PC-3 (cell line): ENCODE data around the gene ZCCHC14.

ENCODE experiments used
- EZH2 ChIP-seq: fragments of 300-600 bp; sonication (generic); IDR thresholded peaks from one replicate; pipeline ENCODE4 v1.6.1; 2017; ENCODE audit warnings: antibody characterized with exemption, mild to moderate bottlenecking, low read length; ENCODE audit not compliant: unreplicated experiment
- EZH2phosphoT487 ChIP-seq: fragments of 300-600 bp; sonication (generic); IDR thresholded peaks from 2 replicates; pipeline ENCODE4 v1.6.1; 2018; ENCODE audit warnings: mild to moderate bottlenecking, antibody characterized with exemption, low read length, borderline replicate concordance
- TF ChIP-seq, protein P1 (sequence below): fragments of 300-600 bp; sonication (generic); conservative IDR thresholded peaks from 2 replicates; pipeline ENCODE4 v1.5.1; 2017; ENCODE audit warnings: antibody characterized with exemption, low read depth, mild to moderate bottlenecking, low read length

DNA sequence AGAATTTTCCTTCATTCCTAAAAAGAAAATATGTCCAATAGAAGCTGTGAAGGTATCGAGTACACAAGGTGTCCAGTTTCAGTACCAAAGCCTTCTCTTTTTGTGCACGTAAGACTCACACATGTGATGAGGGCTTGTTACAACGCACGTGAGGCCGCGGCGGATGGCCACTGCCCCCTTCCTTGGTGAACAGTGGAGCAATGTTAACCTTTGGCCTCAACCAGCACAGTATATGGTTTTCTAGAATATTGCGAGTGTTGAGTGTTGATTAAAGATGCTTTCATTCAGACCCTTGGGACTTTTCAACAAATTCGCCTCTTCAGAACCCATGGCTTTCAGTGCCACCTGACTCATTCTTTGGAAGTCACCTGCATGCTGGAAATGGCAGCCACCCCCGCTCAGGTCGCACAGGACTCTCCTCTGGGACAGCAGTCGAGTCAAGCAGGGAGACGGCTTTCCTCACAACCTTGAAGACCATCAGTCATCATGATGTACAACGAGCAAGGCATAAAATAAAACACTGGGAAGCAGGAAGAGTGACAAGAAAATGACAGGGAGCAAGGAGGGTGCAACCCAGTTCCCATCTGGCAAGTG is 86.2 kb downstream of the ZCCHC14 start:
- TF ChIP-seq, protein P1, sequence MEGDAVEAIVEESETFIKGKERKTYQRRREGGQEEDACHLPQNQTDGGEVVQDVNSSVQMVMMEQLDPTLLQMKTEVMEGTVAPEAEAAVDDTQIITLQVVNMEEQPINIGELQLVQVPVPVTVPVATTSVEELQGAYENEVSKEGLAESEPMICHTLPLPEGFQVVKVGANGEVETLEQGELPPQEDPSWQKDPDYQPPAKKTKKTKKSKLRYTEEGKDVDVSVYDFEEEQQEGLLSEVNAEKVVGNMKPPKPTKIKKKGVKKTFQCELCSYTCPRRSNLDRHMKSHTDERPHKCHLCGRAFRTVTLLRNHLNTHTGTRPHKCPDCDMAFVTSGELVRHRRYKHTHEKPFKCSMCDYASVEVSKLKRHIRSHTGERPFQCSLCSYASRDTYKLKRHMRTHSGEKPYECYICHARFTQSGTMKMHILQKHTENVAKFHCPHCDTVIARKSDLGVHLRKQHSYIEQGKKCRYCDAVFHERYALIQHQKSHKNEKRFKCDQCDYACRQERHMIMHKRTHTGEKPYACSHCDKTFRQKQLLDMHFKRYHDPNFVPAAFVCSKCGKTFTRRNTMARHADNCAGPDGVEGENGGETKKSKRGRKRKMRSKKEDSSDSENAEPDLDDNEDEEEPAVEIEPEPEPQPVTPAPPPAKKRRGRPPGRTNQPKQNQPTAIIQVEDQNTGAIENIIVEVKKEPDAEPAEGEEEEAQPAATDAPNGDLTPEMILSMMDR, result no peak
- no peak for TF ChIP-seq EZH2
- TF ChIP-seq EZH2phosphoT487, result no peak
